CD4-positive, alpha-beta T cell (primary cell): ENCODE measurements around the gene MTUS2. TPM values are rescaled to one million over a fixed set of nuclear protein-coding genes. Genes with fewer than 3 reads are reported as not detected.

Experiments
- ATAC-seq: fragments of 200-7000 bp; cut with Tn5 transposase; one replicate; pipeline ENCODE4 v1.10.0; 2022; ENCODE audit warnings: mild to moderate bottlenecking; ENCODE audit not compliant: poor library complexity
- CTCF ChIA-PET: fragments of 350-600 bp; sonication (Branson Sonifier 250); formaldehyde crosslinking; loops from one replicate; lab custom pipeline; 2021; ENCODE audit warnings: antibody characterized with exemption, inconsistent platforms; lab: Charles Lee
- POLR2A ChIA-PET: fragments of 350-600 bp; sonication (Branson Sonifier 250); formaldehyde crosslinking; loops from one replicate; lab custom pipeline; 2021; ENCODE audit warnings: antibody characterized with exemption, inconsistent platforms; lab: Charles Lee
- DNase-seq, 14 experiments: peaks; one replicate each; pipeline ENCODE4 v3.0.0-alpha.2; 2013 to 2020; ENCODE audit warnings: mixed read lengths in 2 of 14
- H3K27ac ChIP-seq, 2 donors: one replicate each; pipeline versions ENCODE4 v1.5.1 to v1.7.0; 2013; ENCODE audit warnings: low read length in 2 of 2, low read depth in 1 of 2, mild to moderate bottlenecking in 1 of 2
- H3K27me3 ChIP-seq, 2 experiments: 1 replicate in 1 of 2; 2 replicates in 1 of 2; pipeline versions ENCODE4 v1.6.1 to v1.7.0; 2013; ENCODE audit warnings: low read length in 2 of 2, control low read depth in 1 of 2, mild to moderate bottlenecking in 1 of 2, moderate library complexity in 1 of 2; ENCODE audit not compliant: insufficient read depth in 2 of 2, control insufficient read depth in 1 of 2
- H3K36me3 ChIP-seq: one replicate; pipeline ENCODE4 v1.6.1; 2013; ENCODE audit warnings: low read length, control low read depth; ENCODE audit not compliant: insufficient read depth
- H3K4me1 ChIP-seq: one replicate; pipeline ENCODE4 v1.6.1; 2013; ENCODE audit warnings: low read length, control low read depth; ENCODE audit not compliant: insufficient read depth
- H3K4me3 ChIP-seq: one replicate; pipeline ENCODE4 v1.5.1; 2013; ENCODE audit warnings: mild to moderate bottlenecking, low read length, moderate library complexity
- H3K9me3 ChIP-seq, 2 experiments: 1 replicate in 1 of 2; 2 replicates in 1 of 2; pipeline versions ENCODE4 v1.6.1 to v1.7.0; 2013; ENCODE audit warnings: low read length in 2 of 2, mild to moderate bottlenecking in 2 of 2, control low read depth in 1 of 2, moderate library complexity in 1 of 2; ENCODE audit not compliant: control insufficient read depth in 1 of 2, insufficient read depth in 1 of 2
- H3K27ac Mint-ChIP-seq: one replicate; pipeline ENCODE4 v1.8.0; 2020; ENCODE audit warnings: mixed read lengths
- H3K27me3 Mint-ChIP-seq: one replicate; pipeline ENCODE4 v1.8.0; 2021; ENCODE audit warnings: mixed read lengths
- H3K36me3 Mint-ChIP-seq: one replicate; pipeline ENCODE4 v1.8.0; 2021; ENCODE audit warnings: low read depth, mixed read lengths
- H3K4me1 Mint-ChIP-seq: one replicate; pipeline ENCODE4 v1.8.0; 2021; ENCODE audit warnings: low read depth, mixed read lengths
- H3K4me3 Mint-ChIP-seq: one replicate; pipeline ENCODE4 v1.8.0; 2020; ENCODE audit warnings: mild to moderate bottlenecking, mixed read lengths
- H3K9me3 Mint-ChIP-seq: one replicate; pipeline ENCODE4 v1.8.0; 2020; ENCODE audit warnings: mixed read lengths
- CTCF ChIP-seq: fragments of 200-600 bp; IDR thresholded peaks from one replicate; pipeline ENCODE4 v1.8.0; 2022; ENCODE audit warnings: antibody characterized with exemption, mild to moderate bottlenecking
- intact Hi-C, 2 experiments: fragments of 100-400 bp; cut with DNase I in 1 of 2; cut with micrococcal nuclease in 1 of 2; formaldehyde crosslinking; loops; one replicate each; pipeline versions ENCODE4 v1.15.1 to v1.9.0; 2023 to 2025; cut with DNase I, micrococcal nuclease
- total RNA-seq, 174 experiments: library from RNA in 2 of 174; stranded (reverse) in 2 of 174; gene quantifications; one replicate each; pipeline ENCODE4 v1.2.3 and lab custom pipeline; 2021 to 2026

Gene MTUS2
- total RNA-seq, 2 experiments from 2014 or later: 0.38 to 0.81 TPM

DNA sequence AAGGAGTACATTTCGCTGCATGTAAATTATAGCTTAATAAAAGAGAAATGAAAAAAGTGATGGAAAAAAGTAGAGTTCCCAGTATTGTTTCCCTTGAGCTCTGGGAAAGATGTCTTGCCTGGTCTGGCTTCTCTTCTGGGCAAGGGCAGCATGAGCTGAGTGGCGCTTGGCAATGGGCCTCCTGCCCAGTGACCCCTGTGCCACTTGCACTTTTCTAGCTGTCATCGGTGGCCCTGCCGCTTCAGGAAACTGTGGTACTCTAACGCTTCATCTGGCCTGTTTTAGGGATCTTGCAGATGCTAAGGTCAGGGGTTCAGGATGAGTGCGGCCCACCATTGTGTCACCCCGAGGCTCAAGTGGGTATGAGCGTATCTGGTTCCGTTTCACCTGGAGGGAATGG, 161.4 kb downstream of the MTUS2 start:
- H3K4me1 ChIP-seq: no peaks in the 10 kb centered on the region
- intact Hi-C loops: no loop called here
- ChIA-PET CTCF (no interaction called here), POLR2A (no interaction called here)
- H3K27me3 ChIP-seq: no peaks in the 10 kb centered on the region
- no peak for TF ChIP-seq CTCF
- no peaks in the 10 kb centered on the region for H3K36me3 Mint-ChIP-seq
- H3K27ac ChIP-seq: no peak overlapping the region
- H3K4me3 Mint-ChIP-seq: no peak overlapping the region
- no peaks in the 10 kb centered on the region for H3K9me3 Mint-ChIP-seq
- peaks cover 4% of the 10 kb centered on the region for H3K27me3 Mint-ChIP-seq
- no peak overlapping the region for H3K27ac Mint-ChIP-seq
- H3K4me1 Mint-ChIP-seq: no peaks in the 10 kb centered on the region
- no peak overlapping the region for H3K4me3 ChIP-seq
- no peak for ATAC-seq
- H3K9me3 ChIP-seq: peaks cover 0 to 4% of the 10 kb centered on the region in 2 experiments
- DNase-seq: no peak
- no peaks in the 10 kb centered on the region for H3K36me3 ChIP-seq

DNA sequence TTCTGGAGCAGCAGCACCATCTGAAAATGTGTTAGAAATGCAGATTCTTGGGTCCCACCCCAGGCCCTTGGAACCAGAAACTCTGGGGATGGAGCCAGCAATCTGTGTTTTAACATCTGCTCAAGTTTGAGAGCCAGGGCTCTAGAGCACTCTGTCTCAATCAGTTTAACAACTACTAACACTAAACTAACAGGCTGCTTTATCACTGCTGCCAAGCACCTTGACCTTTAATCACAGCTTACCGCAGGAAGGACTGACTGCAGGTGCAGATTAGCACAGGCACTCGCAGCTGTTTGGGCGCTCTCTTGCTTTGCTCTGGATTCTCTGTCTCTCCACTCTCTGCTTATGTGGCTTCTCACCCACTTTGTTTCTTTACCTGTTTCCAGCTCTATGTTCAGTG, 163.5 kb downstream of the MTUS2 start:
- peaks cover 0 to 4% of the 10 kb centered on the region in 2 experiments for H3K9me3 ChIP-seq
- H3K36me3 ChIP-seq: no peaks in the 10 kb centered on the region
- no peak overlapping the region for H3K4me3 Mint-ChIP-seq
- H3K9me3 Mint-ChIP-seq: no peaks in the 10 kb centered on the region
- H3K27me3 Mint-ChIP-seq: no peaks in the 10 kb centered on the region
- ATAC-seq (no peak), DNase-seq (no peak)
- ChIA-PET POLR2A (no interaction called here), CTCF (no interaction called here)
- no peak overlapping the region for H3K4me3 ChIP-seq
- H3K27ac ChIP-seq: no peak overlapping the region
- H3K4me1 ChIP-seq: no peaks in the 10 kb centered on the region
- H3K36me3 Mint-ChIP-seq: no peaks in the 10 kb centered on the region
- no peak overlapping the region for H3K27ac Mint-ChIP-seq
- no peak for TF ChIP-seq CTCF
- no peaks in the 10 kb centered on the region for H3K4me1 Mint-ChIP-seq
- no peaks in the 10 kb centered on the region for H3K27me3 ChIP-seq
- intact Hi-C loops: no loop called here

- Histone ChIP-seq H3K36me3 (no peaks in the 10 kb centered on the region), H3K4me3 (no peak overlapping the region), H3K4me1 (no peaks in the 10 kb centered on the region), H3K9me3 (peaks cover 0 to 4% of the 10 kb centered on the region in 2 experiments), H3K27ac (no peak overlapping the region), H3K27me3 (no peaks in the 10 kb centered on the region)
- H3K4me3 Mint-ChIP-seq: no peak overlapping the region
- intact Hi-C loops: no loop called here
- no peaks in the 10 kb centered on the region for H3K36me3 Mint-ChIP-seq
- no peaks in the 10 kb centered on the region for H3K9me3 Mint-ChIP-seq
- H3K27me3 Mint-ChIP-seq: no peaks in the 10 kb centered on the region
- POLR2A ChIA-PET: no interaction called here
- H3K4me1 Mint-ChIP-seq: no peaks in the 10 kb centered on the region
- ATAC-seq: no peak
- no peak overlapping the region for H3K27ac Mint-ChIP-seq
- CTCF ChIA-PET: no interaction called here
- no peak for TF ChIP-seq CTCF
- DNase-seq: no peak
Measured at GRCh38 chr13:28984326-28984725, 164.2 kb downstream of the MTUS2 start.
